ENCODE data around the gene LHX2. TPM values are rescaled to one million over a fixed set of nuclear protein-coding genes. Genes with fewer than 3 reads are reported as not detected.

The LHX2 gene
- polyA plus RNA-seq, 1 of the 3 experiments (the other 2 are of a cell fraction), result not detected

GRCh38 chr9:123997665-123998277 lies 13.8 kb upstream of the LHX2 start:
- Histone ChIP-seq H3K9ac (no peak overlapping the region), H2AFZ (ENCODE audit: low read depth) (no peak overlapping the region), H3K36me3 (replicated peaks in 1 of 2; ENCODE audit: control insufficient read depth in 1 of 2, insufficient read depth in 2 of 2, low read length in 1 of 2) (no peaks in the 10 kb centered on the region), H3K27ac (ENCODE audit: low read depth in 2 of 2, low read length in 1 of 2) (no peak overlapping the region), H4K20me1 (ENCODE audit: insufficient read depth) (no peaks in the 10 kb centered on the region), H3K27me3 (ENCODE audit: insufficient read depth) (peaks cover 86% of the 10 kb centered on the region), H3K4me3 (ENCODE audit: low read depth in 2 of 2, low read length in 1 of 2) (no peak overlapping the region), H3K9me2 (no peaks in the 10 kb centered on the region), H3K79me2 (ENCODE audit: insufficient read depth) (no peaks in the 10 kb centered on the region), H3K4me1 (ENCODE audit: control insufficient read depth in 1 of 2, insufficient read depth in 2 of 2, low read depth in 1 of 2, low read length in 1 of 2) (peaks cover 0 to 2% of the 10 kb centered on the region in 2 experiments; a peak in 1 of 4 replicates), H3K4me2 (no peak overlapping the region), H3K9me3 (no peaks in the 10 kb centered on the region), H3F3A (replicated peaks; ENCODE audit: insufficient read depth) (no peaks in the 10 kb centered on the region)
- ChIA-PET POLR2A (no interaction called here), CTCF (interaction anchor here (0.7 to 1.5 kb wide), 4 partner anchors 8 to 610 kb away, joined by 3 to 4 read pairs (median 4); no protein-coding TSS in a partner anchor)
- WGBS (ENCODE audit: low lambda C conversion rate), result 17% methylated on average over 14 of the region's 15 CpGs
- TF ChIP-seq MAX (IDR thresholded peaks at IDR 0.05; ENCODE audit: low read depth) (no peak), ZBTB33 (IDR thresholded peaks at IDR 0.05; ENCODE audit: borderline replicate concordance, low read depth) (no peak), NRF1 (IDR thresholded peaks at IDR 0.05; ENCODE audit: low read depth, low read length) (no peak), YY1 (IDR thresholded peaks at IDR 0.05; ENCODE audit: low read depth) (no peak), POLR2AphosphoS5 (IDR thresholded peaks at IDR 0.05; ENCODE audit: low read depth, low read length) (no peak), USF2 (IDR thresholded peaks at IDR 0.05; ENCODE audit: borderline replicate concordance, low read depth, low read length) (no peak), CHD2 (IDR thresholded peaks at IDR 0.05; ENCODE audit: low read length, partially characterized antibody) (no peak), FOXM1 (IDR thresholded peaks at IDR 0.05; ENCODE audit: low read depth) (no peak), RAD21 (IDR thresholded peaks at IDR 0.05; ENCODE audit: low read length) (no peak), NFIC (IDR thresholded peaks at IDR 0.05; ENCODE audit: borderline replicate concordance) (no peak), FOXJ3 (CRISPR knock-in tag; IDR thresholded peaks at IDR 0.05) (no peak), REST (IDR thresholded peaks at IDR 0.05; ENCODE audit: low read depth, low read length) (no peak), EZH2phosphoT487 (IDR thresholded peaks at IDR 0.05; ENCODE audit: borderline replicate concordance, low read depth) (no peak), ELF1 (IDR thresholded peaks at IDR 0.05) (no peak), MEF2A (IDR thresholded peaks at IDR 0.05; ENCODE audit: borderline replicate concordance, low read depth) (no peak), GABPA (IDR thresholded peaks at IDR 0.05; ENCODE audit: low read depth) (no peak), MXI1 (IDR thresholded peaks at IDR 0.05; ENCODE audit: low read depth, low read length) (no peak), CTCF (IDR thresholded peaks at IDR 0.05) (no peak), GATA2 (CRISPR knock-in tag; IDR thresholded peaks at IDR 0.05) (no peak)
- DNase-seq, result no peak
